ENCODE data around the gene CCDC88C.

Gene CCDC88C

DNA sequence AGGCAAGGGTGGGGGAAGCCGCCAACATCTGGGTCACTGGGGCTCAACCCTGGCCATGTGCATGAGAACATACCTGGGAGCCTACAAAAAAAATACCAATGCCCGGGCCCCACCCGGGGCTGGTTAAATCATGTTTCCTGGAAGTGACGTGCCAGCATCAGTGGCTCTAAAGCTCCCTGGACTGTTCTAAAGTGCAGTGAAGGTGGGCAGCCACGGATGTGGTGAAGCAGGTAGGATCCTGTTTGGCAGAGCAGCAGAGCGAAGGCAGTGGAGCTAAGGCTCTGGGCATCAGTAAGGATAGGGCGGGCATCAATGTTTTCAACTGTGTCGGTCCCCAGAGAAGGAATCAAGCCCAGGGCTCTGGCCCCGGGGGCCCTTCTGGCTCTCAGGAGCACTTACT is 172.6 kb downstream of the CCDC88C start:
- H3K36me3 ChIP-seq (ENCODE audit: insufficient read depth, low read depth, low read length), result no peaks in the 10 kb centered on the region
- H3K4me1 ChIP-seq (ENCODE audit: insufficient read depth, low read length), result peaks cover 9% of the 10 kb centered on the region; the same call in 1 of the 2 replicates
- H3K9ac ChIP-seq (ENCODE audit: low read depth, low read length), result no peak overlapping the region

DNA sequence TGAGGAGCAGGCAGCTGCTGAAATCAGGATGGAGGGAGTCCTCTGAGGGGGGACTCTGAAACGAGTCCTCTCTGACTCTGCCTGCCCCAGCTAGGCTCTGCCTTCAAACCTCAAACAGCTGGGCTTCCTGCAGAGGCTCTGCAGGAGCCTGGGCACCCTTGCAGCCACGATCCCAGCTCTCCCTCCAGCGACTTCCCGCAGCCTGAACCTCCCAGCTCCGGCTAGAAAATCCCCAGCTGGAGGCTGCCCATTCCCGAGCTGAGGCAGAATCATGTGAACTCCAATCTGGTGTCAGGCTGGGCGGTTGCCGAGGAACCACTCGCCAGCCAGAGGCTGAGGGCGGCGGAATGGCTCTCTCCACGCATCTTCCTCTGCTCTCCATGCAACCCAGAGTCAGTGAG is 173.1 kb downstream of the CCDC88C start, which contains the start of gene GPR68:
Gene GPR68 (minus strand): TSS at position 204 of the 401 bp plus-strand sequence. CDS start 9,654 bp downstream, outside the sequence.
- no peak within 1 kb of the TSS for H3K9ac ChIP-seq (ENCODE audit: low read depth, low read length)
- no peak within 1 kb of the TSS for H3K4me3 ChIP-seq (ENCODE audit: low read length)
- no peaks in the 10 kb centered on the region for H3K9me3 ChIP-seq (ENCODE audit: insufficient read depth, low read depth, low read length)
- H3K4me1 ChIP-seq (ENCODE audit: insufficient read depth, low read length), result peaks cover 6% of the 10 kb centered on the region; the same call in 1 of the 2 replicates
- peaks cover 6% of the 10 kb centered on the region; the same call in 1 of the 2 replicates for H3K27me3 ChIP-seq (ENCODE audit: insufficient read depth, low read length)
- no peak within 1 kb of the TSS for H3K27ac ChIP-seq (ENCODE audit: low read length)
- H3K36me3 ChIP-seq (ENCODE audit: insufficient read depth, low read depth, low read length), result no peaks in the 10 kb centered on the region

More for the DNA sequence above, 172.6 kb downstream of the CCDC88C start:
- no peak overlapping the region for H3K27ac ChIP-seq (ENCODE audit: low read length)
- no peaks in the 10 kb centered on the region for H3K9me3 ChIP-seq (ENCODE audit: insufficient read depth, low read depth, low read length)
- H3K4me3 ChIP-seq (ENCODE audit: low read length), result no peak overlapping the region
- peaks cover 6% of the 10 kb centered on the region; the same call in 1 of the 2 replicates for H3K27me3 ChIP-seq (ENCODE audit: insufficient read depth, low read length)

DNA sequence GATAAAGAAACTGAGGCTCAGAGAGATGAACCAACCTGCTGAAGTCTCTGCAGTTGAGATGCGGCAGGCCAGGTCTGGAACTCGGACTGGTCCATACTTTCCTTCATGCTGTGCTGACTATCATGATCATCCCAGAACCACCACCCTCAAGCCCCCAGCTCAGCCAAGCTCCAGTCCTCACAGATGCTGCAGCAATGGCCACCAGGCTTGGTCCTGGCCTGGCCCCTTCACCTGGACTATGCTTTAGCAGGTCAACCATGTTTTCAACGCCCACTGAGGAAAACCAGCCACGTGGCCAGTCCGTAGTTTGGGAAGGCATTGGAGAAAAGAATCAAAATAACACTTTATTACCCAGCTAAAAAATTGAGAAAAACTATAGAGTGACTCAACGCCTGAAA is 174.5 kb downstream of the CCDC88C start:
- Histone ChIP-seq H3K27me3 (ENCODE audit: insufficient read depth, low read length) (peaks cover 6% of the 10 kb centered on the region; the same call in 1 of the 2 replicates), H3K9me3 (ENCODE audit: insufficient read depth, low read depth, low read length) (no peaks in the 10 kb centered on the region), H3K4me1 (ENCODE audit: insufficient read depth, low read length) (peaks cover 6% of the 10 kb centered on the region; the same call in 1 of the 2 replicates), H3K27ac (ENCODE audit: low read length) (no peak overlapping the region), H3K9ac (ENCODE audit: low read depth, low read length) (no peak overlapping the region), H3K4me3 (ENCODE audit: low read length) (no peak overlapping the region), H3K36me3 (ENCODE audit: insufficient read depth, low read depth, low read length) (no peaks in the 10 kb centered on the region)

DNA sequence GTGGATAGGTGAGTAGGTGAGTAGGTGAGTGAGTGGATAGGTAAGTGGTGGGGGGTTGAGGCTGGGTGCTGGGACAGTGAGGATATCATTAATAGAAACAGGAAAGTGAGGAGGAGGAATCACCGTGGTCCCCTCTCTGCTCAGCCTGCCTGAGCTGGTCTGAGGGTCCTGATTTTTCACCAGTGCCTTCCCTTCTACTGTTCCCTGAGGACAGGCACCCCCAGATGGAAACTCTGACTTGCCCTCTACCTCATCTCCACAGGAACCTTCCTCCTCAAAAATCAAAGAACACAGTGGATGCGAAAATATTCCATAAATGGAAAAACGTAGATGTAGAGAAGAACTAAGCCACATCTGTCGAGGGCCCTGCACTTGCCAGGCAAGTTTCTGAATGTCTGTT is 175.0 kb downstream of the CCDC88C start:
- Histone ChIP-seq H3K4me1 (ENCODE audit: insufficient read depth, low read length) (peaks cover 6% of the 10 kb centered on the region; the same call in 1 of the 2 replicates), H3K27ac (ENCODE audit: low read length) (no peak overlapping the region)

DNA sequence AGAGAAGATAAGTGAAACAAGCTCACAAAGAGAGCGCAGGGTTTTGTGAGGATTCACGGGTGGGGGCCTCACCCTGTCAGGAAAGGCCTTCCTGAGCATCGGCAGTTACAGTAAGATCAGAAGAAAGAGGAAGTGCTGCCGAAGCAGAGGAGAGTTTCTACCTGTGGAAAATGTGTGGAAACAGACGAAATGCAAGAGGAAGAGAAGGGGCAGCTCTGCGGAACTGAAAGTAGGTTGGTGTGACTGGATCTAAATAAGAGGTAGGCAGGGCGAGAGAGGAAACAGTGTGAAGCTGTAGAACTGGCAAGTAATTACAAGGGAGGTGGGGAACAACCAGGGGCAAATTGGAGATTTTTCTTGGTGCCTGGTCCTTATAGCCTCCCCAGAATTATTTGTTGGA is 175.8 kb downstream of the CCDC88C start:
- peaks cover 6% of the 10 kb centered on the region; the same call in 1 of the 2 replicates for H3K4me1 ChIP-seq (ENCODE audit: insufficient read depth, low read length)
- H3K9ac ChIP-seq (ENCODE audit: low read depth, low read length), result no peak overlapping the region

More for the DNA sequence above, 175.0 kb downstream of the CCDC88C start:
- H3K27me3 ChIP-seq (ENCODE audit: insufficient read depth, low read length), result peaks cover 6% of the 10 kb centered on the region; the same call in 1 of the 2 replicates
- no peaks in the 10 kb centered on the region for H3K36me3 ChIP-seq (ENCODE audit: insufficient read depth, low read depth, low read length)
- H3K9me3 ChIP-seq (ENCODE audit: insufficient read depth, low read depth, low read length), result no peaks in the 10 kb centered on the region
- H3K4me3 ChIP-seq (ENCODE audit: low read length), result no peak overlapping the region
- H3K9ac ChIP-seq (ENCODE audit: low read depth, low read length), result no peak overlapping the region

DNA sequence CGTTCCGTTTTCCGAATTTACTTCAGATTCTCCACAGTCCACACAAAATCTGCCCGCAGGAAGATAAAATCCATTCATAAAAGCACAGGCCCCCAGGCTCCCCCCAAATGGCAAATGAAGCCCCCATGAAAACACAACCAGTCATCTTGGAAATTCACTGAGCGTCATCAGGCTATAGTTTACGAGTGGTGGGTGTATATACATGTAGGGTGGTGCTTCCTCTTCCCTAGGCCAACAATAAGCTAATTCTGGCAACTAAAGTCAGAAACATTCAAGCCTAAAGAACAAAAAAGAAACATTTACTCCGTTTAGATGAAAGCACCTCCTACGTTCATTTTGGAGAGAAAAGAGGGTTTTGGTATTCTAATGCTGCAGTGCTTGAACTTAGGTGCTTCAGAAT is 179.0 kb downstream of the CCDC88C start:
- Histone ChIP-seq H3K9ac (ENCODE audit: low read depth, low read length) (no peak overlapping the region), H3K27me3 (ENCODE audit: insufficient read depth, low read length) (peaks cover under 1% of the 10 kb centered on the region; the same call in 1 of the 2 replicates), H3K9me3 (ENCODE audit: insufficient read depth, low read depth, low read length) (no peaks in the 10 kb centered on the region), H3K4me1 (ENCODE audit: insufficient read depth, low read length) (no peaks in the 10 kb centered on the region; the same call in 1 of the 2 replicates), H3K36me3 (ENCODE audit: insufficient read depth, low read depth, low read length) (no peaks in the 10 kb centered on the region), H3K4me3 (ENCODE audit: low read length) (no peak overlapping the region), H3K27ac (ENCODE audit: low read length) (no peak overlapping the region)

More for the DNA sequence above, 175.8 kb downstream of the CCDC88C start:
- no peaks in the 10 kb centered on the region for H3K36me3 ChIP-seq (ENCODE audit: insufficient read depth, low read depth, low read length)
- H3K27ac ChIP-seq (ENCODE audit: low read length), result no peak overlapping the region
- H3K27me3 ChIP-seq (ENCODE audit: insufficient read depth, low read length), result peaks cover 6% of the 10 kb centered on the region; the same call in 1 of the 2 replicates
- H3K4me3 ChIP-seq (ENCODE audit: low read length), result no peak overlapping the region
- H3K9me3 ChIP-seq (ENCODE audit: insufficient read depth, low read depth, low read length), result no peaks in the 10 kb centered on the region

DNA sequence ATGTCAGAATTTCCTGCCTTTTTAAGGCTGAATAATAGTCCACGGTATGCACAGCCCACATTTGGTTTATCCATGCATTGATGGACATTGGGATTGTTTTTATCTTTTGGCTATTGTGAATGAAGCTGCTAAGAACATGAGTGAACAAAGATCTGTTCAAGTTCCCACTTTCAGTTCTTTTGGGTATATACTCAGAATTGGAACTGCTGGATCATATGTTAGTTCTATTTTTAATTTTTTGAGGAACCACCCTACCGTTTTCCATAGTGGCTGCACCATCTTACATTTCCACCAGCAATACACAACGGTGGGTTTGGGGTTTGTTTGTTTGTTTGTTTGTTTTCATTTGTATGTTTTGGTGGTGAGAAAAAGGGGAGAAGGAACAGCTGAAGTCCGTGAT is 179.5 kb downstream of the CCDC88C start:
- no peaks in the 10 kb centered on the region for H3K9me3 ChIP-seq (ENCODE audit: insufficient read depth, low read depth, low read length)
- no peaks in the 10 kb centered on the region; the same call in 1 of the 2 replicates for H3K27me3 ChIP-seq (ENCODE audit: insufficient read depth, low read length)
- H3K9ac ChIP-seq (ENCODE audit: low read depth, low read length), result no peak overlapping the region
- no peaks in the 10 kb centered on the region; the same call in 1 of the 2 replicates for H3K4me1 ChIP-seq (ENCODE audit: insufficient read depth, low read length)
- no peak overlapping the region for H3K4me3 ChIP-seq (ENCODE audit: low read length)
- H3K27ac ChIP-seq (ENCODE audit: low read length), result no peak overlapping the region
- no peaks in the 10 kb centered on the region for H3K36me3 ChIP-seq (ENCODE audit: insufficient read depth, low read depth, low read length)

DNA sequence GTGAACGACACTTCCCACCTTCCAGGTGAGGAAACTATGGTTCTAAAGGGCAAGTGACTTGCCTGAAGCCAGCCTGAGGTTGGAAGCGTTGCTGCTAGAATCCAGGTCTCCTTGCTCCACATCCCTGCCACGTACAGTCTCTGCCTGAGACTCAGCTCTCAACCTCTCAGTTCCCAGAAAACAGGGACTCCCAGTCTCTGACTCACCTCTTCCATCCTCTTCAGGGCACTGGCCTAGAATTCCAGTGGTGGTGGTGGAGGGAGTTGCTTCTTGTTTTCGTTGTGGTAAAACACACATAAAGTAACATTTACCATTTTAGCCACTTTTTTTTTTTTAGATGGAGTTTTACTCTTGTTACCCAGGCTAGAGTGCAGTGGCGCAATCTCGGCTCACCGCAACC is 180.4 kb downstream of the CCDC88C start:
- no peaks in the 10 kb centered on the region for H3K9me3 ChIP-seq (ENCODE audit: insufficient read depth, low read depth, low read length)
- H3K4me3 ChIP-seq (ENCODE audit: low read length), result no peak overlapping the region
- H3K27me3 ChIP-seq (ENCODE audit: insufficient read depth, low read length), result no peaks in the 10 kb centered on the region
- no peaks in the 10 kb centered on the region for H3K36me3 ChIP-seq (ENCODE audit: insufficient read depth, low read depth, low read length)
- H3K27ac ChIP-seq (ENCODE audit: low read length), result no peak overlapping the region
- H3K9ac ChIP-seq (ENCODE audit: low read depth, low read length), result no peak overlapping the region
- no peaks in the 10 kb centered on the region; the same call in 1 of the 2 replicates for H3K4me1 ChIP-seq (ENCODE audit: insufficient read depth, low read length)

DNA sequence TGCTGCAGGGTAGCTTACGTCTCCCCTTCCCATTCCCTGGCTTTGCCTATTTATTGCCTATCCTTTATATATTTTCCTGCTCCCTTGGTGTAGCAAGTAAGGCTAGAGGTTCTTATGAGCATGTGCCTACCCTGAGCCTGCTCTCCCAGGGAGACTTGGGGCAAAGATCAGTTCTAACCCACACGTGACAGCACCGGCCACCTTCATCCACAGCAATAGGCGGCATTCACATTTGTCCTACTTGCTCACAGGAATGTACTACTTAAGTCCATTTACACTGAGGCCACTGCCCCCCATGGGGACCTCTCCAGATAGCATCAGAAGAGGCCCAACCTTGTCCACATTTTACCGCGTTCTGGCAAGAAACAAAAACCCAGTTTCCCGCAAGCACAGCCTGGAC is 181.8 kb downstream of the CCDC88C start:
- H3K9ac ChIP-seq (ENCODE audit: low read depth, low read length), result no peak overlapping the region
- H3K27ac ChIP-seq (ENCODE audit: low read length), result no peak overlapping the region
- no peaks in the 10 kb centered on the region for H3K27me3 ChIP-seq (ENCODE audit: insufficient read depth, low read length)
- no peak overlapping the region for H3K4me3 ChIP-seq (ENCODE audit: low read length)
- H3K36me3 ChIP-seq (ENCODE audit: insufficient read depth, low read depth, low read length), result no peaks in the 10 kb centered on the region
- peaks cover 4% of the 10 kb centered on the region; the same call in 1 of the 2 replicates for H3K9me3 ChIP-seq (ENCODE audit: insufficient read depth, low read depth, low read length)
- no peaks in the 10 kb centered on the region; the same call in 1 of the 2 replicates for H3K4me1 ChIP-seq (ENCODE audit: insufficient read depth, low read length)

DNA sequence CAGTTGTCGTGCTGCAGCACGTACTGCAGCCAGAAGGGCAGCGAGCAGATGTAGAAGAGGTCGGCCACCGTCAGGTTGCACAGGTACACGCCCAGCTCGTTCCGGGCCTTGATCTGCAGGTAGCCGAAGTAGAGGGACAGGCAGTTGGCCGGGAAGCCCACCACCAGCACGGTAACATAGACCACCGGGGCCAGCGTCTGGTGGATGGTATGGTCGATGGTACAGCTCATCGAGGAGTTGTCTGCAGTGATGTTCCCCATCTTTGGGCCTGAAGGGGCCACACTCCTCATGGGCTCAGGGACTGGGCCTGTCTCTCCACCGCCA is 182.9 kb downstream of the CCDC88C start:
- Histone ChIP-seq H3K9ac (ENCODE audit: low read depth, low read length) (no peak overlapping the region), H3K9me3 (ENCODE audit: insufficient read depth, low read depth, low read length) (peaks cover 10% of the 10 kb centered on the region), H3K27ac (ENCODE audit: low read length) (no peak overlapping the region), H3K27me3 (ENCODE audit: insufficient read depth, low read length) (no peaks in the 10 kb centered on the region), H3K4me1 (ENCODE audit: insufficient read depth, low read length) (no peaks in the 10 kb centered on the region; the same call in 1 of the 2 replicates), H3K4me3 (ENCODE audit: low read length) (no peak overlapping the region), H3K36me3 (ENCODE audit: insufficient read depth, low read depth, low read length) (no peaks in the 10 kb centered on the region)

DNA sequence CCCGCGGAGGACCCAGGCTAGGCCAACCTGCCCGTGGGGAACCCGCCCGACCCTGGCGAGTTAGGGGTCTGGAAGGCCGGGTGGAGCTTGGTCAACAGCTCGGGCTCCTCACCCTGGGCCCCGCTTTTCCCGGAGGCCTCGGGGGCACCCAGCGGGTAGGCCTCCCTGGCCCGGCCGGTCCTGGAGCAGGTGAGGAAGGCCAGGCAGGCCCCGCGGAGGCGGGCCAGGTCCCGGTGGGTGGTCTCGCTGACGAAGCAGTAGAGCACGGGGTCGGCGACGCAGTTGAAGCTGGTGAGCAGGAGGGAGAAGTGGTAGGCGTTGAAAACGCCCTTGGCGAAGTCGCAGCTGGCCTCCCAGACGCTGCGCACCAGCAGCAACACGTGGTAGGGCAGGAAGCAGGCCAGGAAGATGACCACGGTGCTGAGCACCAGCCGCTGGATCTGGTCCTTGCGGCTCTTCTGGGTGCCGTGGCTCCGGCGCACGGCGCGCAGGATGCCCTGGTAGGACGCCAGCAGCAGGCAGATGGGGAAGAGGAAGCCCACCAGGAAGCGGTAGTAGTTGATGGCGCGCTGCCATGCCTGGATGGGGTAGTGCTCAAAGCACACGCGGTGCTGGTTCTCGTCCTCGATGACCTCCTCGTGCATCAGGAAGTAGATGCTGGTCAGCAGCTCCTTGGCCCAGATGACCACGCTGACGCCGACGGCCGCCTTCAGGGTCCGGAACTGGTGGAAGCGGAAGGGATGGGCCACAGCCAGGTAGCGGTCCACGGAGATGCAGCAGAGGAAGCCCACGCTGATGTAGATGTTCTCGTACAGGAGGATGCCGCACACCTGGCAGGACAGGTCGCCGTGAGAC is 183.5 kb downstream of the CCDC88C start:
- Histone ChIP-seq H3K4me3 (ENCODE audit: low read length) (no peak overlapping the region), H3K9me3 (ENCODE audit: insufficient read depth, low read depth, low read length) (peaks cover 10% of the 10 kb centered on the region), H3K27me3 (ENCODE audit: insufficient read depth, low read length) (no peaks in the 10 kb centered on the region), H3K4me1 (ENCODE audit: insufficient read depth, low read length) (no peaks in the 10 kb centered on the region; the same call in 1 of the 2 replicates), H3K27ac (ENCODE audit: low read length) (no peak overlapping the region), H3K9ac (ENCODE audit: low read depth, low read length) (no peak overlapping the region), H3K36me3 (ENCODE audit: insufficient read depth, low read depth, low read length) (no peaks in the 10 kb centered on the region)

DNA sequence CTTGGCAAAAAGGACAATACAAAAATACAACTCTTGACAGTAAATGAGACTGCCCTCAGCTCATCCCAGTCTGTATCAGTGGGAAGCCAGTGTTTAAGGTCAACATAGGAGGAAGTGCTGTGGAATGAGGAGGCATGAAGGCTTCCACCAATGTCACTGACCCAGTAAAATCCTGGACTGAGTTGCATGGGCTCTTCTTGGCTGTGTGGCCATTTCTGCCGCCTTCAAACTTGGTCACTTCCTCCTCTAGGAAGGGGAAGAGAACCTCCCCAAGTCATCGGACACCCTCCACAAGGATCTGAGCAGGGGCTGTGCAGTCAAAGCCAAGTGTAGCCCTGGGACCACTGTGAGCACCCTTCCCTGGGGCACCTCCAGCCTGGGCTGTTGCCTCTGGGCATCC is 185.0 kb downstream of the CCDC88C start:
- no peak overlapping the region for H3K4me3 ChIP-seq (ENCODE audit: low read length)
- no peak overlapping the region for H3K9ac ChIP-seq (ENCODE audit: low read depth, low read length)
- no peak overlapping the region for H3K27ac ChIP-seq (ENCODE audit: low read length)
- no peaks in the 10 kb centered on the region for H3K27me3 ChIP-seq (ENCODE audit: insufficient read depth, low read length)
- peaks cover 11% of the 10 kb centered on the region; the same call in 1 of the 2 replicates for H3K4me1 ChIP-seq (ENCODE audit: insufficient read depth, low read length)
- H3K9me3 ChIP-seq (ENCODE audit: insufficient read depth, low read depth, low read length), result peaks cover 10% of the 10 kb centered on the region
- H3K36me3 ChIP-seq (ENCODE audit: insufficient read depth, low read depth, low read length), result no peaks in the 10 kb centered on the region

Data from iPS-20b (cell line).